Measurements from ENCODE around the gene TFPI. TPM values are rescaled to one million over a fixed set of nuclear protein-coding genes. Genes with fewer than 3 reads are reported as not detected.

The TFPI gene
- polyA plus RNA-seq, 4 donors = 36.2 to 83.4 (median 49.1) TPM

- Histone ChIP-seq H3K9me3 (ENCODE audit: control insufficient read depth in 2 of 2, insufficient read depth in 1 of 2, low read depth in 1 of 2, low read length in 1 of 2) (peaks cover 0 to 5% of the 10 kb centered on the region in 2 donors), H3K4me3 (ENCODE audit: low read depth in 1 of 3, low read length in 3 of 3) (no peak overlapping the region), H3K27me3 (ENCODE audit: control insufficient read depth in 3 of 3, insufficient read depth in 3 of 3, low read length in 3 of 3) (no peaks in the 10 kb centered on the region), H3K4me1 (ENCODE audit: control insufficient read depth in 3 of 3, insufficient read depth in 2 of 3, low read depth in 1 of 3, low read length in 2 of 3) (peaks cover 0 to 2% (median 0%) of the 10 kb centered on the region in 3 donors), H3K36me3 (ENCODE audit: control insufficient read depth in 3 of 3, insufficient read depth in 2 of 3, low read depth in 1 of 3, low read length in 3 of 3) (peaks cover 0 to 3% (median 0%) of the 10 kb centered on the region in 3 donors), H3K27ac (ENCODE audit: low read depth in 1 of 3, low read length in 2 of 3) (no peak overlapping the region)
- 29 to 38% (median 31%) methylated on average over 4 of the region's 4 CpGs for WGBS, 3 donors
- FAIRE-seq = no peak
- no peak for DNase-seq
Observed at GRCh38 chr2:187509667-187510417, 44.4 kb downstream of the TFPI start.

- 57 to 78% (median 66%) methylated on average over 3 of the region's 3 CpGs for WGBS, 3 donors
- Histone ChIP-seq H3K27ac (ENCODE audit: low read depth in 1 of 3, low read length in 2 of 3) (no peak overlapping the region), H3K9me3 (ENCODE audit: control insufficient read depth in 2 of 2, insufficient read depth in 1 of 2, low read depth in 1 of 2, low read length in 1 of 2) (peaks cover 0 to 5% of the 10 kb centered on the region in 2 donors), H3K4me1 (ENCODE audit: control insufficient read depth in 3 of 3, insufficient read depth in 2 of 3, low read depth in 1 of 3, low read length in 2 of 3) (peaks cover 0 to 4% (median 0%) of the 10 kb centered on the region in 3 donors), H3K4me3 (ENCODE audit: low read depth in 1 of 3, low read length in 3 of 3) (no peak overlapping the region), H3K27me3 (ENCODE audit: control insufficient read depth in 3 of 3, insufficient read depth in 3 of 3, low read length in 3 of 3) (no peaks in the 10 kb centered on the region), H3K36me3 (ENCODE audit: control insufficient read depth in 3 of 3, insufficient read depth in 2 of 3, low read depth in 1 of 3, low read length in 3 of 3) (peaks cover 0 to 3% (median 0%) of the 10 kb centered on the region in 3 donors)
- DNase-seq = no peak
- FAIRE-seq = no peak
Observed at GRCh38 chr2:187506416-187506815, 47.8 kb downstream of the TFPI start.

GRCh38 chr2:187505065-187505672 is 49.1 kb downstream of the TFPI start:
- FAIRE-seq (no peak), DNase-seq (no peak)
- H3K9me3 ChIP-seq (ENCODE audit: control insufficient read depth in 2 of 2, insufficient read depth in 1 of 2, low read depth in 1 of 2, low read length in 1 of 2) = peaks cover 0 to 2% of the 10 kb centered on the region in 2 donors
- no peak overlapping the region for H3K27ac ChIP-seq (ENCODE audit: low read depth in 1 of 3, low read length in 2 of 3)
- H3K27me3 ChIP-seq (ENCODE audit: control insufficient read depth in 3 of 3, insufficient read depth in 3 of 3, low read length in 3 of 3) = no peaks in the 10 kb centered on the region
- H3K4me1 ChIP-seq (ENCODE audit: control insufficient read depth in 3 of 3, insufficient read depth in 2 of 3, low read depth in 1 of 3, low read length in 2 of 3) = peaks cover 0 to 5% (median 0%) of the 10 kb centered on the region in 3 donors
- H3K4me3 ChIP-seq (ENCODE audit: low read depth in 1 of 3, low read length in 3 of 3) = no peak overlapping the region
- no peaks in the 10 kb centered on the region for H3K36me3 ChIP-seq (ENCODE audit: control insufficient read depth in 3 of 3, insufficient read depth in 2 of 3, low read depth in 1 of 3, low read length in 3 of 3)
- WGBS, 3 donors = 33 to 55% (median 49%) methylated on average over 3 of the region's 3 CpGs

DNA sequence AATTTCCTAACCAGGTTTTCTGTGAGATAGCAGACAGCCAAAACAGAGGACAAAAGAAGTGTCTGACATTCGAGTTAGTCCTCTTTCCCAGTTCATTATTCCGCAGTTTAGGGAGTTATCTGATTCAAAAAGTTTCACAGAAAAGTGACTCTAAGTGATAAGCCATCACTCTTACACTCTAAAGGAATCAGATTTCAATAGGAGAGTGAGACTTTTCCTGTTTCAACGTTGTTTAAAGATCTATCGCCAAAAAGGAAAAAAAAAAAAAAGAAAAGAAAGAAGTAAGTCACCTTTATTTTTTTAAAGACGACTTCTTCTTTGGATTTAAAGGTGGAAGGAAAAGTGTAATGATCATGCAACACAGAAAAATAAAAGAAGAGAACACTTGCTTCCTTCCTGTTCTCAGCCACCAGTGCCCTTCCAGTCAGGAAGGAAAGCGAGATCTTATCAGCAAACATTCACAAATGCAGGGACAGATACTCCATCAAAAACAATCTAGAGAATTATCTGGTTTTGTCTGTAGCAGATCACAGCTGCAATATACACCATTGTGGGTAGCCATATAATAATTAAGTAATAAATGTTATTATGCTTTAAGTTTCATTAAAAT is 49.8 kb downstream of the TFPI start:
- H3K27ac ChIP-seq (ENCODE audit: low read depth in 1 of 3, low read length in 2 of 3) = no peak overlapping the region
- H3K27me3 ChIP-seq (ENCODE audit: control insufficient read depth in 3 of 3, insufficient read depth in 3 of 3, low read length in 3 of 3) = no peaks in the 10 kb centered on the region
- no peak overlapping the region for H3K4me3 ChIP-seq (ENCODE audit: low read depth in 1 of 3, low read length in 3 of 3)
- FAIRE-seq (no peak), DNase-seq (no peak)
- peaks cover 0 to 2% (median 0%) of the 10 kb centered on the region in 3 donors for H3K4me1 ChIP-seq (ENCODE audit: control insufficient read depth in 3 of 3, insufficient read depth in 2 of 3, low read depth in 1 of 3, low read length in 2 of 3)
- peaks cover 0 to 2% of the 10 kb centered on the region in 2 donors for H3K9me3 ChIP-seq (ENCODE audit: control insufficient read depth in 2 of 2, insufficient read depth in 1 of 2, low read depth in 1 of 2, low read length in 1 of 2)
- 9 to 21% (median 12%) methylated on average over 6 of the region's 6 CpGs for WGBS, 3 donors
- H3K36me3 ChIP-seq (ENCODE audit: control insufficient read depth in 3 of 3, insufficient read depth in 2 of 3, low read depth in 1 of 3, low read length in 3 of 3) = no peaks in the 10 kb centered on the region

DNA sequence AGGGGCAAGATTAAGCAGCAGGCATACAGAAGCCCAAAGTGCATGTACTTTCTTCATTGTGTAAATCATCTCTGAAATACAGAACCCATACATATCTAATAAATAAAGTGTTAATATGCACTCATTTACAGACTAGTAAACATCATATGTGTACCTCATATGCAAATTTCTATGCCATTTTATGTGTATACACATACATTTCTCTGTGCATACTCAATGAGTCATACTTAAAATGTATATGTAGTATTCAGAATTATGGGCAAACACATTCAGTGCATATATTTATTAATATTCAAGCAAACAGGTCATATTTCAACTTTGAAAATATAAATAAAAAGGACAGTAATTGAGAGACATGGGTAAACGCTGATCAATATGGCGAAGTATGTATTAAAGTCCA is 50.5 kb downstream of the TFPI start:
- DNase-seq (no peak), FAIRE-seq (no peak)
- no peak overlapping the region for H3K27ac ChIP-seq (ENCODE audit: low read depth in 1 of 3, low read length in 2 of 3)
- H3K36me3 ChIP-seq (ENCODE audit: control insufficient read depth in 3 of 3, insufficient read depth in 2 of 3, low read depth in 1 of 3, low read length in 3 of 3) = no peaks in the 10 kb centered on the region
- H3K27me3 ChIP-seq (ENCODE audit: control insufficient read depth in 3 of 3, insufficient read depth in 3 of 3, low read length in 3 of 3) = no peaks in the 10 kb centered on the region
- peaks cover 0 to 2% of the 10 kb centered on the region in 2 donors for H3K9me3 ChIP-seq (ENCODE audit: control insufficient read depth in 2 of 2, insufficient read depth in 1 of 2, low read depth in 1 of 2, low read length in 1 of 2)
- WGBS, 3 donors = 67 to 91% (median 88%) methylated on average over 2 of the region's 2 CpGs
- no peak overlapping the region for H3K4me3 ChIP-seq (ENCODE audit: low read depth in 1 of 3, low read length in 3 of 3)
- H3K4me1 ChIP-seq (ENCODE audit: control insufficient read depth in 3 of 3, insufficient read depth in 2 of 3, low read depth in 1 of 3, low read length in 2 of 3) = peaks cover 0 to 2% (median 0%) of the 10 kb centered on the region in 3 donors

DNA sequence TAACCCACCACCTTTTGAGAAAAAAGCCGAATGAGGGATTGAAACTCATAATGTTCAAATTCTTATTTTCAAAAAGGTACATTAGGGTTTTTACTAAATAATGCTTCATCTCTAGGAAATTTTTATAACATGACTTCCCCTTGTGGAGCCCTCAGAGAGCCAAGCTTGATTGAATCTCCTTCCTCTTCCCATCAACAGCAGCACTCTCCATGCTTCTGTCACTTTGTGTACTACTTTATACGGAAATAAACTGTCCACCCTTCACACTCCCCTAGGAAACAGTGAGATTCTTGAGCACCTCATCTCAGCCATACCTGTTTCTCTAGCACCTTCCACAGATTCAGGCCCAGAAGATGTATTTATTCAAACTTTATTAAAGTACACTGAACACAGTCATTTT is 51.8 kb downstream of the TFPI start:
- no peak for DNase-seq
- 59 to 78% (median 67%) methylated on average over 2 of the region's 2 CpGs for WGBS, 3 donors
- Histone ChIP-seq H3K27ac (ENCODE audit: low read depth in 1 of 3, low read length in 2 of 3) (no peak overlapping the region), H3K4me1 (ENCODE audit: control insufficient read depth in 3 of 3, insufficient read depth in 2 of 3, low read depth in 1 of 3, low read length in 2 of 3) (peaks cover 0 to 2% (median 0%) of the 10 kb centered on the region in 3 donors), H3K4me3 (ENCODE audit: low read depth in 1 of 3, low read length in 3 of 3) (no peak overlapping the region), H3K9me3 (ENCODE audit: control insufficient read depth in 2 of 2, insufficient read depth in 1 of 2, low read depth in 1 of 2, low read length in 1 of 2) (no peaks in the 10 kb centered on the region), H3K27me3 (ENCODE audit: control insufficient read depth in 3 of 3, insufficient read depth in 3 of 3, low read length in 3 of 3) (no peaks in the 10 kb centered on the region), H3K36me3 (ENCODE audit: control insufficient read depth in 3 of 3, insufficient read depth in 2 of 3, low read depth in 1 of 3, low read length in 3 of 3) (no peaks in the 10 kb centered on the region)
- no peak for FAIRE-seq

- peaks cover 0 to 2% (median 0%) of the 10 kb centered on the region in 3 donors for H3K4me1 ChIP-seq (ENCODE audit: control insufficient read depth in 3 of 3, insufficient read depth in 2 of 3, low read depth in 1 of 3, low read length in 2 of 3)
- H3K36me3 ChIP-seq (ENCODE audit: control insufficient read depth in 3 of 3, insufficient read depth in 2 of 3, low read depth in 1 of 3, low read length in 3 of 3) = no peaks in the 10 kb centered on the region
- 13 to 47% (median 32%) methylated on average over 7 of the region's 7 CpGs for WGBS, 3 donors
- H3K9me3 ChIP-seq (ENCODE audit: control insufficient read depth in 2 of 2, insufficient read depth in 1 of 2, low read depth in 1 of 2, low read length in 1 of 2) = no peaks in the 10 kb centered on the region
- no peaks in the 10 kb centered on the region for H3K27me3 ChIP-seq (ENCODE audit: control insufficient read depth in 3 of 3, insufficient read depth in 3 of 3, low read length in 3 of 3)
- DNase-seq (peak; percentile 41 to 90), FAIRE-seq (no peak)
- H3K4me3 ChIP-seq (ENCODE audit: low read depth in 1 of 3, low read length in 3 of 3) = no peak overlapping the region
- H3K27ac ChIP-seq (ENCODE audit: low read depth in 1 of 3, low read length in 2 of 3) = no peak overlapping the region
Observed at GRCh38 chr2:187500585-187501359, 53.5 kb downstream of the TFPI start.

GRCh38 chr2:187499941-187500532 is 54.2 kb downstream of the TFPI start:
- FAIRE-seq (peak; percentile 94), DNase-seq (peak; percentile 65 to 67)
- no peaks in the 10 kb centered on the region for H3K9me3 ChIP-seq (ENCODE audit: control insufficient read depth in 2 of 2, insufficient read depth in 1 of 2, low read depth in 1 of 2, low read length in 1 of 2)
- peaks cover 0 to 2% (median 0%) of the 10 kb centered on the region in 3 donors for H3K4me1 ChIP-seq (ENCODE audit: control insufficient read depth in 3 of 3, insufficient read depth in 2 of 3, low read depth in 1 of 3, low read length in 2 of 3)
- no peaks in the 10 kb centered on the region for H3K27me3 ChIP-seq (ENCODE audit: control insufficient read depth in 3 of 3, insufficient read depth in 3 of 3, low read length in 3 of 3)
- no peaks in the 10 kb centered on the region for H3K36me3 ChIP-seq (ENCODE audit: control insufficient read depth in 3 of 3, insufficient read depth in 2 of 3, low read depth in 1 of 3, low read length in 3 of 3)
- 6 to 20% (median 13%) methylated on average over 2 of the region's 2 CpGs for WGBS, 3 donors
- H3K27ac ChIP-seq (ENCODE audit: low read depth in 1 of 3, low read length in 2 of 3) = no peak overlapping the region
- H3K4me3 ChIP-seq (ENCODE audit: low read depth in 1 of 3, low read length in 3 of 3) = no peak overlapping the region
